Neural cell (in vitro differentiated cells): ENCODE data around the gene C4BPB. TPM values are rescaled to one million over a fixed set of nuclear protein-coding genes. Genes with fewer than 3 reads are reported as not detected.

ENCODE experiments used
- H2AFZ ChIP-seq: fragments of 200-600, 300-800 bp; sonication (generic), shearing (Covaris generic); 2 replicates; pipeline ENCODE4 v1.6.0; 2014; ENCODE audit warnings: low read depth, mild to moderate bottlenecking, antibody characterized with exemption, low read length, moderate library complexity
- H3F3A ChIP-seq: fragments of 200-600 bp; shearing (Covaris generic); 2 replicates; pipeline ENCODE4 v1.6.1; 2016; ENCODE audit warnings: mild to moderate bottlenecking, moderate library complexity, mixed read lengths, antibody characterized with exemption, low read length; ENCODE audit not compliant: insufficient read depth, poor library complexity, severe bottlenecking
- H3K27ac ChIP-seq: fragments of 200-600, 300-800 bp; sonication (generic), shearing (Covaris generic); 2 replicates; pipeline ENCODE4 v1.5.1; 2014; ENCODE audit warnings: mild to moderate bottlenecking, low read length, moderate library complexity
- H3K27me3 ChIP-seq: fragments of 300-800, 200-600 bp; sonication (generic), shearing (Covaris generic); 2 replicates; pipeline ENCODE4 v1.6.0; 2014; ENCODE audit warnings: mild to moderate bottlenecking, low read depth, low read length, moderate library complexity; ENCODE audit not compliant: insufficient read depth
- H3K36me3 ChIP-seq: fragments of 300-800, 200-600 bp; sonication (generic), shearing (Covaris generic); 2 replicates; pipeline ENCODE4 v1.5.1; 2014; ENCODE audit warnings: mild to moderate bottlenecking, antibody characterized with exemption, low read length, moderate library complexity; ENCODE audit not compliant: insufficient read depth
- H3K4me2 ChIP-seq: fragments of 300-800, 200-600 bp; sonication (generic), shearing (Covaris generic); 2 replicates; pipeline ENCODE4 v1.6.0; 2014; ENCODE audit warnings: mild to moderate bottlenecking, low read length
- H3K4me3 ChIP-seq: fragments of 300-800, 200-600 bp; sonication (generic), shearing (Covaris generic); 2 replicates; pipeline ENCODE4 v1.5.1; 2014; ENCODE audit warnings: mild to moderate bottlenecking, low read length, moderate library complexity
- H3K79me2 ChIP-seq: fragments of 200-600 bp; shearing (Covaris generic); replicated peaks from 2 replicates; pipeline ENCODE4 v1.6.0; 2014; ENCODE audit warnings: mild to moderate bottlenecking, low read length, moderate library complexity; ENCODE audit not compliant: insufficient read depth
- H3K9ac ChIP-seq: fragments of 300-800, 200-600 bp; sonication (generic), shearing (Covaris generic); 2 replicates; pipeline ENCODE4 v1.6.1; 2016; ENCODE audit warnings: mild to moderate bottlenecking, low read length, mixed read lengths
- H3K9me2 ChIP-seq: fragments of 200-600 bp; shearing (Covaris generic); 2 replicates; pipeline ENCODE4 v1.6.1; 2016; ENCODE audit warnings: mild to moderate bottlenecking, low read length, mixed read lengths; ENCODE audit not compliant: insufficient read depth
- H3K9me3 ChIP-seq: fragments of 200-600, 300-800 bp; sonication (generic), shearing (Covaris generic); 2 replicates; pipeline ENCODE4 v1.6.1; 2016; ENCODE audit warnings: mild to moderate bottlenecking, mixed run types, low read length, moderate library complexity, mixed read lengths
- H4K20me1 ChIP-seq: fragments of 200-600 bp; shearing (Covaris generic); 2 replicates; pipeline ENCODE4 v1.6.1; 2016; ENCODE audit warnings: mild to moderate bottlenecking, mixed run types; ENCODE audit not compliant: insufficient read depth
- CTCF ChIP-seq: fragments of 450-650 bp; IDR thresholded peaks from 2 replicates; pipeline ENCODE4 v1.5.1; 2014; ENCODE audit warnings: antibody characterized with exemption, mild to moderate bottlenecking, moderate library complexity; ENCODE audit not compliant: poor library complexity, severe bottlenecking
- EP300 ChIP-seq: fragments of 450-650 bp; conservative IDR thresholded peaks from 2 replicates; pipeline ENCODE4 v1.6.1; 2014; ENCODE audit warnings: antibody characterized with exemption, mild to moderate bottlenecking, moderate library complexity; ENCODE audit not compliant: poor library complexity, severe bottlenecking
- EZH2 ChIP-seq: fragments of 200-600, 300-800 bp; shearing (Covaris generic), sonication (generic); IDR thresholded peaks from 2 replicates; pipeline ENCODE4 v1.6.1; 2014; ENCODE audit warnings: antibody characterized with exemption, low read length, borderline replicate concordance, mild to moderate bottlenecking; ENCODE audit not compliant: insufficient read depth, poor library complexity, severe bottlenecking
- MXI1 ChIP-seq: fragments of 450-650 bp; conservative IDR thresholded peaks from 2 replicates; pipeline ENCODE4 v1.6.1; 2014; ENCODE audit warnings: antibody characterized with exemption, mild to moderate bottlenecking; ENCODE audit not compliant: poor library complexity, severe bottlenecking
- POLR2AphosphoS5 ChIP-seq: IDR thresholded peaks from 2 replicates; pipeline ENCODE4 v1.6.1; 2012
- RAD21 ChIP-seq: fragments of 450-650 bp; conservative IDR thresholded peaks from 2 replicates; pipeline ENCODE4 v1.6.1; 2014; ENCODE audit warnings: antibody characterized with exemption, mild to moderate bottlenecking, moderate library complexity
- REST ChIP-seq: IDR thresholded peaks from 2 replicates; pipeline ENCODE4 v1.6.1; 2012; ENCODE audit warnings: borderline replicate concordance
- SMC3 ChIP-seq: fragments of 450-650 bp; conservative IDR thresholded peaks from 2 replicates; pipeline ENCODE4 v1.6.1; 2014; ENCODE audit warnings: antibody characterized with exemption, mild to moderate bottlenecking, moderate library complexity; ENCODE audit not compliant: poor library complexity
- TAF1 ChIP-seq: IDR thresholded peaks from 2 replicates; pipeline ENCODE4 v1.6.1; 2012; ENCODE audit warnings: low read depth
- polyA plus RNA-seq: library from polyadenylated mRNA; depleted of rRNA; stranded (reverse); fragments of >200 nt; gene quantifications from 2 replicates; pipeline ENCODE4 v1.2.3, GENCODE V29; 2014

C4BPB gene
- polyA plus RNA-seq, 1 donor from 2014 or later = not detected

- Histone ChIP-seq H3K36me3 (no peaks in the 10 kb centered on the region), H4K20me1 (no peaks in the 10 kb centered on the region), H3K9ac (no peak overlapping the region), H3K4me3 (no peak overlapping the region), H3K27ac (no peak overlapping the region), H3K9me2 (no peaks in the 10 kb centered on the region), H3K79me2 (no peaks in the 10 kb centered on the region), H2AFZ (no peak overlapping the region), H3K4me2 (no peak overlapping the region), H3K27me3 (no peaks in the 10 kb centered on the region), H3F3A (no peaks in the 10 kb centered on the region), H3K9me3 (no peaks in the 10 kb centered on the region)
- TF ChIP-seq SMC3 (no peak), EP300 (no peak), REST (no peak)
Observed at GRCh38 chr1:207102146-207102545, 13.5 kb downstream of the C4BPB start.

GRCh38 chr1:207102659-207103058 is 14.0 kb downstream of the C4BPB start:
- Histone ChIP-seq H3K36me3 (no peaks in the 10 kb centered on the region), H3K9ac (no peak overlapping the region), H3K9me3 (no peaks in the 10 kb centered on the region), H4K20me1 (no peaks in the 10 kb centered on the region), H3K4me3 (no peak overlapping the region), H2AFZ (no peak overlapping the region), H3K27me3 (no peaks in the 10 kb centered on the region), H3K27ac (no peak overlapping the region), H3K4me2 (no peak overlapping the region), H3F3A (no peaks in the 10 kb centered on the region), H3K79me2 (no peaks in the 10 kb centered on the region), H3K9me2 (no peaks in the 10 kb centered on the region)
- TF ChIP-seq RAD21 (no peak), TAF1 (no peak), REST (no peak), POLR2AphosphoS5 (no peak), MXI1 (no peak), SMC3 (no peak), EZH2 (no peak), EP300 (no peak), CTCF (no peak)
